VCaP (cell line): ENCODE results near the gene SOX2.

ENCODE experiments used
- H3K27ac ChIP-seq: fragments of 450-650 bp; 2 replicates; pipeline ENCODE4 v1.5.1; 2017
- CTCF ChIP-seq: fragments of 450-650 bp; conservative IDR thresholded peaks from 2 replicates; pipeline ENCODE4 v1.5.1; 2017; ENCODE audit warnings: mild to moderate bottlenecking, moderate library complexity

The SOX2 gene

GRCh38 chr3:181730316-181730715 is 18.6 kb downstream of the SOX2 start:
- no peak for TF ChIP-seq CTCF
- H3K27ac ChIP-seq: no peak overlapping the region

DNA sequence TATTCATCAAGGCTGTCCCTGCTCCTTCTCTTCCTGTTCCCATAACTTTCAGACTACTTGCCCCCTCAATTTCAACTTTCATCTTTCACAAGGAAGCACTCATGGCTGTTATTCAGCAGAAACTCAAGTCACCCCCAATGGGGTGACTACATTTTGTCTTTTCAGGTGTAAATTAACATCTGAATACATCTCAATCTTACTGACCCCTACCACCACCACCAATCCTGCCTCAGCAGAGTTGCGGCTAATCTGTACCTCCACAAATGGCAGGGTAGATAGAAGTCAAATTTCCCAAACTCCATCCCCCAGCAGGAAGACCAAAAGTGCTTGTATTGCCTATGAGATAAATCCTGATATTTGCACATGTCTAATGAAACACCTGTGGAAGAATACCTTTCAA is 19.2 kb downstream of the SOX2 start:
- TF ChIP-seq CTCF: no peak
- H3K27ac ChIP-seq: no peak overlapping the region

DNA sequence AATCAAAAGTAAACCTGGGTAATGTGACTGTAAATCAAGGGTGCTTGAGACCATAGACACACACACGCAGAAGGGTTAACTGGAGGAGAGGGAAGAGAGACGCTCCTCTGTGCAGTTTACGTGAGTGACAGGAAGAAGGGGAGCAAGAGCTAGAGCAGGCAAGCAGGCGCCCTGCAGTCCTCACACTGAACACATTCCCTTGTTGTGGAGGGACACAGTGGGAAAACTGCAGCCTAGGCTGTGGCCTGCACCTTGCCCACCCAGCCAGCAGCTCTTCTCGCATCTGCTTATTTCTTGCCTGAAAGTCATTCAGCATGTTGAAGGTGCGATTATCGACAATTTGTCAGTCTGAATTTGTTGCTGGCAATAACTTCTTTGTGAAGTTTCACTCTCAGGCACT is 24.2 kb downstream of the SOX2 start:
- no peak for TF ChIP-seq CTCF
- no peak overlapping the region for H3K27ac ChIP-seq

DNA sequence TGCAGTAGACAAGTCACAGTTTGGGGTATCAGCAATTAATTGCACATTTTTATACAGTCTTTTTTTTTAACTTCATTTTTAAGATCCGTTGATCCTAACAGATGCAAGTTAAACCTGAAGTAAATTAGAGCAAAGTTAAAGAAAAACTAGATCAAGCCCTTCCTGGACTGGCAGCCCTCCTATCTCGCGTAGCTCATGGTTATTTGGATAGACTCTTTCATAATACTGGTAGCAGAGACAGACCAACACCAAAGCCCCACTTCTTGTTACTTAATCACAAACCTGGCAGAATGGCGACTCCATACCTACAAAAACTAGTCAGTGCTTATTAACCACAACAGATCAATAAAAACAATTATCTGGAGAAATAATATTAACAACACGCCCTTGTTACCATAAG is 26.8 kb downstream of the SOX2 start:
- no peak overlapping the region for H3K27ac ChIP-seq
- no peak for TF ChIP-seq CTCF

DNA sequence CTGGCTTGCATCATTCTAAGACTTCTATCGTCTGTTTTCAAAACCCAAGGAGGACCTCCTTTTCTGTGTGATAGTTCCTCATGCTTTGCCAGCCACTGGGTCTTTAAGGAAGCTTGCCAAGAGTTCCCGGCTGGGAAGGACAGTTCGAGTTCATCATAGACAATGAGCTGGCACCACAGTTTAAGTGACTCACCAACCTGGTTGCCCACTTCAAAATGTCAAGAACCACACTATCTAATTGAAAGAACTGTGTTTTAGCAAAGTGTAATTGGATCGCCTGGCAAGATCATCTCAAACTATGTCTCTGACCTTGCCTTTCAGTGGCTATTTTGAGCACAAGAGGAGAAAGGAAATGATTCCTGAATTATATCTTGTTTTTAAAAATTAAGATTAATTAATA is 27.9 kb downstream of the SOX2 start:
- H3K27ac ChIP-seq: no peak overlapping the region
- TF ChIP-seq CTCF: no peak

DNA sequence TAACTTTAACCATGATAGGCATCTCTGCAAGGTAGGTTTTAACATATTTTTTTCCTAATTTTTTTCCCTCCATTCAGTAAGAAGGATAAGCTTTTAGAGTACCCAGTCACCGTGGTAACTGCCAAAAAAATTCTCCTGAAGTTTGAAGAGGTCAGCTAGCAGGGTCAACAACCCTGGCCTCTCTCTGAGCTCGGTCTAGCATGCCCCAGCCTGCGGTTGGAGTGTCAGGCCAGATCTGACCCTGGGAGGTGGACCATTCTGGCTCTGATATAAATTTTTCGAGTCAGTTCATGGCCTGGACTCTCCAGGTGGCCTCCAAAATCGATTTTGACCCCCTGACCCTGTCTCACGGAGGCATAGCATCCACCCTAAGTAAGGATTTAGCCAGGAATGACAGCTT is 29.7 kb downstream of the SOX2 start:
- H3K27ac ChIP-seq: no peak overlapping the region
- no peak for TF ChIP-seq CTCF

DNA sequence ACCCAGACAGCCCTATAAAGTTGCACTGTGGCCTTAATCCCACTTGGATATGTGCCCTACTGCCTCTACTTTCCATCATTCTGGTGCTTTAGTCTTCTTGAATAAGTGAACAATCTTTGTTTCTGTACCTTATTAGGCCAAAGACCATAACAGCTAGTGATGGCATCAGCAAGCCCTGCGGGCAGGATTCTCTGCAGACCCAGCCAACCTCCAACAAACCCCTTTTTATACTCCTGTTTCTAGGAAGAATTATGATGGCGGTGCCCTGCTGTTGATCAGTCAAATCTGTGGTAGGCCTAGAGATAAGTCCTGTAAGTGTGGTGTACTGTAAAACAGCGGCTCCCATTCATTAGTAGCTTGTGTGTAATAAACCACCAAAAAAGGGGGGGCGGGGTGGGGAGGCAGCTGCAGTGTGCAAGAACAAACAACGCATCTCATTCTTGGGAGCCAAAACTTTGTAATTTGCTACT is 40.5 kb downstream of the SOX2 start:
- no peak overlapping the region for H3K27ac ChIP-seq
- TF ChIP-seq CTCF: no peak

DNA sequence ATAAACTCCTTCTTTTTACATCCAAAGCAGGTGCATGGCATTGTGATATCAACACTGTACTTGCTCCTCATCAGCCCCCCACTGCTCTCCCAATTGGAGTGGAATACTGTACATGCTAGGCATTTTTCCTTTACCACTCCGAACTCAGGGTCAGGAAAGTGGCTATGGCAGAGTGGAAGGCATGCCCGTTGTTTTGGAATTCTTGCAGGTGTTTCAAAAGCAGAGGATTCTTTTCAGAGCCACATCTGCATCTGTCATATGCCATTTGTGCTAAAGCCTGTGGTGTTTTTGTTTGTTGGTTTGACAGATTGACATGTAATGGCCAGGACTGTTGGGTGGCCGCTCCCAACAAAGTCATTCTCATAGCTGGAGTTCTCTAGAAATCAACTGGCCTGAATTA is 41.7 kb downstream of the SOX2 start:
- TF ChIP-seq CTCF: no peak
- H3K27ac ChIP-seq: no peak overlapping the region
